Parathyroid adenoma (tissue), 2 donors: ENCODE results near the gene ANKRD40CL.

Experiments used
- H2AFZ ChIP-seq: fragments of 300-600 bp; sonication (generic); one replicate; pipeline ENCODE4 v1.7.0; 2017; ENCODE audit warnings: antibody characterized with exemption, mild to moderate bottlenecking
- H3K27ac ChIP-seq: fragments of 300-600 bp; sonication (generic); one replicate; pipeline ENCODE4 v1.7.0; 2017
- H3K27me3 ChIP-seq: fragments of 300-600 bp; sonication (generic); one replicate; pipeline ENCODE4 v1.7.0; 2017; ENCODE audit warnings: low read length; ENCODE audit not compliant: control insufficient read depth, insufficient read depth
- H3K36me3 ChIP-seq: fragments of 300-600 bp; sonication (generic); one replicate; pipeline ENCODE4 v1.7.0; 2017; ENCODE audit warnings: low read length; ENCODE audit not compliant: control insufficient read depth, insufficient read depth
- H3K4me1 ChIP-seq: fragments of 300-600 bp; sonication (generic); one replicate; pipeline ENCODE4 v1.7.0; 2017; ENCODE audit warnings: control low read depth
- H3K4me2 ChIP-seq: fragments of 300-600 bp; sonication (generic); one replicate; pipeline ENCODE4 v1.7.0; 2017; ENCODE audit warnings: low read length
- H3K4me3 ChIP-seq: fragments of 300-600 bp; sonication (generic); one replicate; pipeline ENCODE4 v1.7.0; 2017; ENCODE audit warnings: low read depth, low read length
- H3K79me2 ChIP-seq: fragments of 300-600 bp; sonication (generic); one replicate; pipeline ENCODE4 v1.7.0; 2017; ENCODE audit warnings: control low read depth
- H3K9ac ChIP-seq: fragments of 300-600 bp; sonication (generic); one replicate; pipeline ENCODE4 v1.7.0; 2017; ENCODE audit warnings: mild to moderate bottlenecking
- H3K9me3 ChIP-seq: fragments of 300-600 bp; sonication (generic); one replicate; pipeline ENCODE4 v1.7.0; 2017; ENCODE audit warnings: low read length; ENCODE audit not compliant: control insufficient read depth
- CTCF ChIP-seq: fragments of 300-600 bp; sonication (generic); IDR thresholded peaks from one replicate; pipeline ENCODE4 v1.7.0; 2017; ENCODE audit warnings: antibody characterized with exemption, mild to moderate bottlenecking
- donor health status: primary hyperparathyroidism.

Gene ANKRD40CL

GRCh38 chr17:50758989-50759544, 8.3 kb downstream of the ANKRD40CL start:
- Histone ChIP-seq H3K9me3 (no peaks in the 10 kb centered on the region), H3K27me3 (no peaks in the 10 kb centered on the region), H3K9ac (no peak overlapping the region), H3K79me2 (no peaks in the 10 kb centered on the region), H2AFZ (no peak overlapping the region), H3K4me3 (no peak overlapping the region), H3K27ac (no peak overlapping the region), H3K36me3 (no peaks in the 10 kb centered on the region), H3K4me1 (peaks cover 8% of the 10 kb centered on the region), H3K4me2 (no peak overlapping the region)
- no peak for TF ChIP-seq CTCF

- Histone ChIP-seq H3K79me2 (no peaks in the 10 kb centered on the region), H3K4me2 (no peak overlapping the region), H3K9me3 (no peaks in the 10 kb centered on the region), H3K4me1 (peaks cover 6% of the 10 kb centered on the region), H2AFZ (no peak overlapping the region), H3K36me3 (no peaks in the 10 kb centered on the region), H3K9ac (no peak overlapping the region), H3K4me3 (no peak overlapping the region), H3K27me3 (no peaks in the 10 kb centered on the region), H3K27ac (no peak overlapping the region)
- TF ChIP-seq CTCF = no peak
Measured at GRCh38 chr17:50758524-50758923, 8.8 kb downstream of the ANKRD40CL start.

GRCh38 chr17:50754521-50754920, 12.8 kb downstream of the ANKRD40CL start:
- H2AFZ ChIP-seq = no peak overlapping the region
- no peaks in the 10 kb centered on the region for H3K36me3 ChIP-seq

GRCh38 chr17:50749245-50749644, 18.1 kb downstream of the ANKRD40CL start:
- Histone ChIP-seq H2AFZ (no peak overlapping the region), H3K4me1 (no peaks in the 10 kb centered on the region), H3K27ac (no peak overlapping the region), H3K27me3 (no peaks in the 10 kb centered on the region), H3K4me2 (no peak overlapping the region), H3K9me3 (no peaks in the 10 kb centered on the region), H3K79me2 (no peaks in the 10 kb centered on the region), H3K4me3 (no peak overlapping the region), H3K36me3 (no peaks in the 10 kb centered on the region), H3K9ac (no peak overlapping the region)
- TF ChIP-seq CTCF = no peak

More at GRCh38 chr17:50754521-50754920, 12.8 kb downstream of the ANKRD40CL start:
- Histone ChIP-seq H3K27ac (no peak overlapping the region), H3K79me2 (no peaks in the 10 kb centered on the region), H3K4me2 (no peak overlapping the region), H3K4me3 (no peak overlapping the region), H3K27me3 (no peaks in the 10 kb centered on the region), H3K9me3 (no peaks in the 10 kb centered on the region), H3K4me1 (peaks cover 6% of the 10 kb centered on the region), H3K9ac (no peak overlapping the region)
- no peak for TF ChIP-seq CTCF

- no peak overlapping the region for H3K4me2 ChIP-seq
- H3K79me2 ChIP-seq = peaks cover 7% of the 10 kb centered on the region
- H3K27ac ChIP-seq = no peak overlapping the region
- no peak overlapping the region for H3K9ac ChIP-seq
- no peak for TF ChIP-seq CTCF
- H3K36me3 ChIP-seq = no peaks in the 10 kb centered on the region
- H3K27me3 ChIP-seq = no peaks in the 10 kb centered on the region
- no peak overlapping the region for H3K4me3 ChIP-seq
- H2AFZ ChIP-seq = no peak overlapping the region
- H3K4me1 ChIP-seq = no peaks in the 10 kb centered on the region
- H3K9me3 ChIP-seq = no peaks in the 10 kb centered on the region
Measured at GRCh38 chr17:50745631-50746030, 21.7 kb downstream of the ANKRD40CL start.
